HG03045 (cell line): Measurements from ENCODE around the gene FMNL2.
A peak's percentile ranks its signal among the peaks of the same experiment; 100 is the strongest.
"Not testable (repeated sequence)": the region's sequence is repeated elsewhere in the genome, so short reads cannot be mapped to it uniquely, and the experiment has no call there.

Experiments
- ATAC-seq: cut with Tn5 transposase; IDR thresholded peaks from one replicate; pipeline ENCODE4 v1.9.1; 2021; ENCODE audit warnings: mild to moderate bottlenecking, moderate library complexity; ENCODE audit not compliant: unreplicated experiment

Gene FMNL2

DNA sequence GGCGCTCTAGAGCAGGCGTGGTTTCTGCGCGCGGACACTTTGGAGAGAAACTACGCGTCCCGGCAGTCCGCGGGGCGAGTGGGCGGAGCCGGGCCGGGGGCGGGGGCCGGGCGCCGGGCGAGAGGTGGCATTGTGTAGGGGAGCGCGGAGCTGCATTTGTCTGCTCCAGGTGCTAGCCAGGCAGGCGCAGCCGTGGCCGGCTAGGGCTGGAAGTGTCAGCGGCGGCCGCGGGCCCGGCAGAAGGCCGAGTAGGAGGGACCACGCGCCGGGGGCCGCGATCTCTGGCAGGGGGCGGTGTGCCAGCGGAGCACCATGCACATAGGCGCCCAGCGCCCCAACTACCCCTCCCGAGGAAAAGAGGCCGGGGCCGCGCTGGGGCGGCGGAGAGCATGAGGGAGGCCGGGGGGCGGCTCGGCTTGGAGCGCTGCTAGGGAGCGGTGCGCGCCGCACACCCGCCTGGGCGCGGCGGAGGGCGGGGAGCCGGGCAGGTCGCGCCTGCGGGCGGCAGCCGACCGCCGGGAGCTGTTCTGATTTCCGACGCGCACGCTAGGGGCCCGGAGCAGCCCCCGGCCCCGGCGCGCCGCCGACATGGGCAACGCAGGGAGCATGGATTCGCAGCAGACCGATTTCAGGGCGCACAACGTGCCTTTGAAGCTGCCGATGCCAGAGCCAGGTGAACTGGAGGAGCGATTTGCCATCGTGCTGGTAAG, at the start of gene FMNL2:
Gene FMNL2 (plus strand): TSS at position 159 of the 710 bp plus-strand sequence.
- ATAC-seq, result peak; percentile 89

DNA sequence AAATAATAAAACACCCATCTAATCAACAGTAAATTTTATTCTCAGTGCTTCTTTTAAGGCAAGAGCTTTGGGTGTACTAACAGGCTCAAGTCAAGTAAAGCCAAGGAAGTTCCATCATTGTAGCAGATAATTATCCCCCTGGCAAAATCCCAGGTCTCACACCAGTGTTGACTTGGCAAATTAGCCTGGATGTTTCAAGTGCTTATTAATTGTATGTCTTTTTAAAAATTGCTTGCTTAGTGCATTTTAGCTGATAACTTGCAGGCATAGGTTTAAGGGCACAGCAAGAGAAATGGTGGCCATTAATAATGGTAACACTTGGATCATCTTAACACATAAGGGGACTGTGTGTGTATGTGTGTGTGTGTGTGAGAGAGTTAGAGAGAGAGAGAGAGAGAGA, 42.0 kb upstream of the FMNL2 start:
- ATAC-seq, result no peak

DNA sequence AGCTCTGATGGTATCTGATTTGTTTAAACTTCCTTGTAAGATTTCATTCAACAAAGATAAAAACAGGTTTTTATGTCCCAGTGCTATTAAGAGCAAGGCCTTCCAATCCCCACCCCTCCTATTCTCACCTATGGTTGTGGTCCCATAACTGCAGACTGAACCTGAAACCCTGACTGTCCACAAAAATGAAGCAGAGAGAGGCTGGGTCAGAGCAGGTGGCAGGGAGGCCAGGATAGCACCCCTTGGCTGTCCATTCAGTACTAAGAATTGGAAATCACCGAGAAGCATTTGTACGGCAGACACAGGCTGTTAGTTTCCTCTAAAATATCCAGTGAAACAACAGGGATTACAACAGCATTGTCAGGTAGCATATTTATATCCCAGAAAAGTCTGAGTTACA, 37.3 kb upstream of the FMNL2 start:
- ATAC-seq, result no peak

DNA sequence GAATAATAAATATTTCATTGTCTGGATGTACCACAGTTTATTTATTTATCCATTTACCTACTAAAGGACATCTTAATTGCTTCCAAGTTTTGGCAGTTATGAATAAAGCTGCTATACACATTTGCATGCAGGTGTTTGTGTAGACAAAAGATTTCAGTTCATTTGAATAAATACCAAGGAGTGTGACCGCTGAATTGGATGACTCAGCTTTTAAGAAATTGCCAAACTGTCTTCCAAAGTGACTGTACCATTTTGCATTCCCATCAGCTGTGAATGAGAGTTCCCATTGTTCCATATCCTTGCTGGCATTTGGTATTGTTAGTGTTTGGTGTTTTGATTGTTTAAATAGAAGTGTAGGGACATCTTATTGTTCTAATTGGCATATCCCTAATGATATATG, 36.2 kb upstream of the FMNL2 start:
- ATAC-seq, result no peak

DNA sequence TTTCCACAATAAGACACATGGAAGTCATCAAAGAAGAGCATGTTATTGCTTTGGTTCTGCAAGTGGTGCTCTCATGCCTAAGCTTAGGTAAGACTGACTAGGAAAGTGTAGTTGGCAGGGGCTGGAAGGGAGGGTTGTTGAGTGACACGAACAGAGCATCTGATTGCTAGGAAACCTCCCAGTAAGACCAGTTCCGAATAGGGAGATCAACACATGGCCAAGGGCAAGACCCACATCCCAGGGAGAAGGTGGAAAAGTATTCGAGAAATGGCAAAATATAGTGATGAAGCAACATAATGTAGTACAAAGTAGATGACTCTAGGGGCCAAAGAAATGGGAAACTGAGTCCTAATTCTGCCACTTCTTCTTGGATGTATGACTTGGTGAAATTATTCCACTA, 33.8 kb upstream of the FMNL2 start:
- no peak for ATAC-seq

DNA sequence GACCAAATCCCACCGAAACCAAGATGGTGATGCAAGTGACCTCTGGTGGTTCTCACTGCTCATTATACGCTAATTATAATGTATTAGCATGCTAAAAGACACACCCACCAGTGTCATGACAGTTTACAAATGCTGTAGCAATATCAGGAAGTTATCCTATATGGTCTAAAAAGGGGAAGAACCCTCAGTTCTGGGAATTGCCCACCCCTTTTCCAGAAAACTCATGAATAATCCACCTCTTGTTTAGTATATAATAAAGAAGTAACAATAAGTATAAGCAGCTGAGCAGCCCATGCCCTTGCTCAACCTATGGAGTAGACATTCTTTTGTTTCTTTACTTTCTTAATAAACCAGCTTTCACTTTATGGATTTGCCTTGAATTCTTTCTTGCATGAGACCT, 31.0 kb upstream of the FMNL2 start:
- ATAC-seq, result no peak

DNA sequence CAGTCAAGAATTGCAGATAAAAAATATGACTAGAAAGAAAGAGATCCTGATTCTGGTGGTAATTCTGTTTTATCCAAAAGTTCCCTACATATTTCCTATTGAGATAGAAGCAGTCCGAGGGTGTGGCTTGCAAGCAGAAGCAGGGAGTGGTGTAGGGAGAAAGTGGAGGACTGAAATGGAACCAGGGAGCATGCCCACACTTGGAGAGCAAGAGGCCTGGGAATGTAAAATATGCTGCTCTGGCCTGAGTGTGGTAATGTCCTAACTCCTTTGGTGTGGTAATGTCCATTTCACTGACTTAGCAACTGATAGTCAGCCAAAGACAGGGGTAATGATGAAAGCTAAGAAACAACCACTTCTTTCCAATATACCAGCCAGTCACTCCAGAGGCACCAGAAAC, 30.1 kb upstream of the FMNL2 start:
- no peak for ATAC-seq

DNA sequence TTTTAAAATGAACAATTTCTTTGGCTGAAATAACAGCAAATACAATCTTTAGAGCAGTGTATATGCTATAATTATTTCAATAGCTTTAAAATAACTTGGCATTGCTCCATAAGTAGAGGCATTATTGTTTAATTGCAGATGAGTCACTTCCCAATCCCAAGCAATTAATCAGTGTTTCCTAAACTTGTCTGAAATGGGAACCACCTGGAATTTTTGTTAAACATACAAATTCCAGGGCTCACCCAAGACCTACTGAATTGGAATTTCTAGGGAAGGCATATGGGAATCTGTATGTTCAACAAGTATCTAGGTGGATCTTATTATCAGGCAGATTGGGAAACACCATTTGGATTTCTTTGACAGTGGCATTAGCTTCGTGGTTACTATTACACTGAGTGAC, 27.1 kb upstream of the FMNL2 start:
- no peak for ATAC-seq

DNA sequence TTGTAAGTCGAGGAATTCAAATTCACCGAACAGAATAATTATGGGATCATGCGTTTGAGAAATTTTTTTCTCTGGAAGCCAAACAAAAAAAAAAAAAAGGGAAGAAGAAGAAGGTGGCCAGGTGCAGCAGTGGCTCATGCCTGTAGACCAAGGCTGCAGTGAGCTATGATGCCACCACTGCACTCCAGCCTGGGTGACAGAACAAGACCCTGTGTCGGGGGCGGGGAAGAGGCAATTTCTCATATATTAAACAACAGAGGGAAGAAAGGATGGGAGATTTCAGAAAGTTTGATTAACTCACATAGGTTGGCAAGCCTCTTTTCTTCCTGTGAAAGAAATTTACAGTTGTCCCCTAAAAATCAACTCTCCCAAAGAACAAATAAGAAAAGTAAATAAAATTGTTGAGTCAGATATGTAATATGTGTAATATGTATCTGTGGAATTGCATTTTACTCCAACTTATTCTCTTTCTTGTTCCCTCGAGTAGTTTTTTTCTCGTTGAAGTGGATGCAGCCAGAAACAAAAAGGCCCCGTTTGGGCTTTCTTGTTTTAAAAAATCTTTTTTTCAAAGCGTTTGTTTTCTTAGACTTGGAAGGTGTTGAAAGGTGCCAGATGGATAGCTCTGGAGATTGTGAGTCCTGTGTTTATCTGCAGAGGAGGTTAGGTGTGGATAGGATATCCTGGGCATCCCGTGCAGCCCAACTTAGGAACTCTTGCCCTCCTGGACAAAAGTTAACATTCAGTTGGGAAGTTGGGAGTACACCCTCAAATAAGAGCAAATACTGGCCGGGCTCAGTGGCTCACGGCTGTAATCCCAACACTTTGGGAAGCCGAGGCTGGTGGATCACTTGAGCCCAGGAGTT, 25.4 kb upstream of the FMNL2 start:
- ATAC-seq, result no peak

DNA sequence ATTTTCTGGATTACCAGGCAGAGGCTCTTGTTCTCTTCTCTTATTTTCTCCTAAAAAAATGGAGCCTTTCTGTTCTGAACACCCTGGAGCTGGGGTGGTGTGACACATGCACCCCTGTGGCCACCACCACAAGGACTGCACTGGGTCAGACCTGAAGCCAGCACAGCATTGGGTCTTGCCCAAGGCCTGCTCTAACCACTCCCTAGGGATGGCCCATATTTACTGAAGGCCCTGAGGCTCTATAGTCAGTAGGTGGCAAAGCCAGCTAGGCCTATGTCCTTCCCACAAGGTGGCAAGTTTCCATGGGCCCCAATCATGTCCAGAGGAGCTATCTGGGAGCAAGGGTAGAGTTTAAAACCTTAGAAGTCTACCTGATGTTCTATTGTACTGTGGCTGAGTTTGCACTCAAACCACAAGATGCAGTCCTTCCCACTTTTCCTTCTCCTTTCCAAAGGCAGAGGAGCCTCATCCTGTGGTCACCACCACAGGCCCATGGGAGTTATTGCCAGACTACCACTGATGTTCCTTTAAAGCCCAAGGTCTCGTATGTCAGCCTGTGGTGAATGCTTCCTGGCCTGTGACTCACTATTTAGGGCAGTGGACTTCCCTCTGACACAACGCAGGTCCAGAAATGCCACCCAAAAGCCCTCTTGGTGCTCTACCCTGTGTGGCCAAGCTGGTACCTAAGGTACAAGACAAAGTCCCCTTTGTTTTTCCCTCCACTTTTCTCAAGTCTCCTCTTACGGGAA, 15.0 kb upstream of the FMNL2 start:
- no peak for ATAC-seq

DNA sequence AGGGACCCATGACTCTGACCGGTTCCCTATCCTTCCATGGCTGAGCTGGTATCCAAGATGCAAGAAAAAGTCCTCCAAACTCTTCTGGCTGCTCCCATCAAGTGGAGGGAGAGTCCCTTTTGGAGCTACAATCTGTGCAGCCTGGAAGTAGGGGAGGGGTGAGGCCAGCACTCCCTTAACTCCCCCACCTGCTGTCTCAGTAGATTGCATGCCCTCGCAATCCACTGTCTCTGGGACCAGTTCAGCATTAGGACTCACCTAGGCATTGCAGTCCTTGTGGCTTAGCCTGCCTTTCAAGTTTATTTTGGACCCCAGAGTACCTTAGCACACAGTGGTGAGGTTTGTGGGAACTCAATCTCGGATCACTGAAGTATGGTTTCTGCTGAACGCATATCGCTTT, 14.2 kb upstream of the FMNL2 start:
- ATAC-seq, result no peak

DNA sequence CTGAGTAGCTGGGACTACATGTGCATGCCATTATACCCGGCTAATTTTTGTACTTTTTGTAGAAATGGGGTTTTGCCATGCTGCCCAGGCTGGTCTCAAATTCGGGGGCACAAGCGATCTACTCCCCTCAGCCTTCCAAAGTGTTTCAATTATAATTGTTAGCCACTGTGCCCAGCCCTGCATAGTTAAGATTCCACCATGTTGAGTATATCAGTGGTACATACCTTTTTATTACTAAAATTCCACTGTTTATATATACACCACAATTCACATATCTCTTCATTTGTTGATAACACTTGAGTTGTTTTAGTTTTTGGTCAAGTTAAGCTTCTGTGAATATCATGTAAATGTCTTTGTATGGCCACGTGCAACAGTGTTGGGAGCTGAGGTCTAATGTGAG, 12.8 kb upstream of the FMNL2 start:
- ATAC-seq, result no peak

DNA sequence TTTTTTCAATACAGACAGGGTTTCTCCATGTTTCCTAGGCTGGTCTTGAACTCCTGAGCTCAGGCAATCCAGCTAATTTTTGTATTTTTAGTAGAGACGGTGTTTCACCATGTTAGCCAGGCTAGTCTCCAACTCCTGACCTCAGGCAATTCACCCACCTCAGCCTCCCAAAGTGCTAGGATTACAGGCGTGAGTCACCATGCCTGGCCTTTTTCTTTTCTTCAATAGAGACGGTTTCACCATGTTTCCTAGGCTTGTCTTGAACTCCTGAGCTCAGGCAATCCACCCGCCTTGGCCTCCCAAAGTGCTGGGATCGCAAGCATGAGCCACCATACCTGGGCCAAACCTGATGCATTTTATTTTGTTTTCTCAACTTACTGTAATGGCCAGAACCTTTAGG, 9.8 kb upstream of the FMNL2 start:
- ATAC-seq, result not testable (repeated sequence)

DNA sequence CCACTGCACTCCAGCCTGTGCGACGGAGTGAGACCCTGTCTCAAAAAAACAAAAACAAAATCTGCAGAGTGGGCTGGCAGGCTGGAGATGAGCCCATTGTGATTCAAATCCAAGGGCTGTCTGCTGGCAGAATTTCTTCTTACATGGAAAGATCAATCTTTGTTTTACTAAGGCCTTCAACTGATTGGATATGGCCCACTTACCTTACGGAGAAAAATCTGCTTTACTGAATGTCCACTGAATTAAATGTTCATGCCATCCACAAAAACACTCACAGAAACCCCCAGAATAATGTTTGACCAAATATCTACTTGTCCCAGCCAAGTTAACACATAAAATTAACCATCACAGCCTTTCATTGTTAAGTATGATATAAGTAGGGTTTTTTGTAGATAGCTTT, 8.3 kb upstream of the FMNL2 start:
- ATAC-seq, result no peak

DNA sequence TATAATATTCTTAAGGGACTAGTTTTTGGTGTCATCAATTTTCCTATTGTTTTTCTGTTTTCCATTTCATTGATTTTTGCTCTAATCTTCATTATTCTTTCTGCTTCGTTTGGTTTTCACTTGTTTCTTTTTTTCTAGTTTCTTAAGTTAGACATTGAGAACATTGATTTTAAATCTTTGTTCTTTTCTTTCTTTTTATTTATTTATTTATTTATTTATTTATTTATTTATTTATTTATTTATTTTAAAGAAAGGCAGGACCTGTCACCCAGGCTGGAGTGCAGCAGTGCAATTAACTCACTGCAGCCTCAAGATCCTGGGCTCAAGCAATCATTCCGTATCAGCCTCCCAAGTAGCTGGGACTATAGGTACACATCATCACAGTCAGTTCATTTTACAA, 7.0 kb upstream of the FMNL2 start:
- ATAC-seq, result no peak

DNA sequence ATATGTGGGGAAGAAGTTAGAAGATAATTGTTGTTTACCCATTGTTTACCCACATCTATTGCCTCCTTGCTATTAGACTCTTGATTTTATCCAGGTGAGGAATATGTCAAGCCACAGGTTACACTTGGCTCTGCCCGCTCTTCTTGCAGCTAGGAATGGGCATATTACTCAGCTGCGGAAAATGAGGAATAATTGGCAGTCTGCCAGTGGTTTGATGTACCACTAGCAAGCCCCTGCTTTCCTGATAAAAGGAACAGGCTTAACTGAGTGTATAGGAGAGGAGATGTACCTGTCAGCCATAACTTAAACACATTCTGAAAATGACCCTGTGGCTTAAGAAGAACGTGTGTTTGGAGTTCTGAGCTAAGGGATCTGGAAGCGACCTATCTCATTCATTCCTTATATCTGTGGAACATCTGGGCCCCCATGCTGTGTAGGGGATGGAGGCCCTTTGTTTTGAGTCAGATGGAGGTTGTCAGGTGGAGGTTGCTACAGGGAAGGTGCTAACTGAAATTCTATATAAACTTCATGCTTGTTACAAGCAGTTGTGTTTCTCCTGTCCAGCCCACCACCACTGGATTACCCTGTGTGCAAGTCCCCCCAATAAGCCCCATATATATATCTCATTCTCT, 4.6 kb upstream of the FMNL2 start:
- ATAC-seq, result no peak

DNA sequence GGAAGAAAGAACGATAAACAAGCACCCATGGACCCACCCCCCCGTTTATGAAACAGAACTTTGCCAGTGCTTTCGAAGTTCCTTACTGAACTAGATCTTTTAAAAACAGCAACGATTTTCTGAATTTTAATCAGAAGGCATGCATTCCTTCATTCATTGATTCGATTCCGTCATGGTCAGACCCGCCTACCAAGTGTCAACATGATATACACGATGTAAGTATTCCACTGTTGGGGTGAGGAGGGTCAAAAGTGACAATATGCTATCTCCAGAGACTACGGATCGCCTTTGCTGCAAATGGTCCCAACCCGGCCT, 316 bp upstream of the FMNL2 start:
- ATAC-seq, result no peak

DNA sequence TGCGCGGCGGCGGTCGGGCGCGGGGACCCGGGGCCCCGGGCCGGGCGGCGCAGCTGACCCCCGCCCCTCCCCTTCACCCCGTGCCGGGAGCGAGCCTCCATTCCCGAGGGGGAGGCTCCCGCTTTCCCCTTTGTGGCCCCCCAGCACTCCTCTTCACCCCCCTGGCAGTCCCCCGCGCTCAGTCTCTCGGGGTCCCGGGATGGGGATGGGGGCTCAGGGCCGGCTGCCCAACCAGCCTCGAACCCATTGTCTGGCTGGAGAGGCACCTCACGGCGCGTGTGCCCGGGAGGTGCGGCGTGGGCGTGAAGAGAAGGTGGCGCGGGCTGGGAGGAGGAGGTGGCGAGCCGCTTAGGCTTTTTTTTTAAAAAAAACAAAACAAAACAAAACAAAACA, 748 bp downstream of the FMNL2 start:
- ATAC-seq, result peak; percentile 29

DNA sequence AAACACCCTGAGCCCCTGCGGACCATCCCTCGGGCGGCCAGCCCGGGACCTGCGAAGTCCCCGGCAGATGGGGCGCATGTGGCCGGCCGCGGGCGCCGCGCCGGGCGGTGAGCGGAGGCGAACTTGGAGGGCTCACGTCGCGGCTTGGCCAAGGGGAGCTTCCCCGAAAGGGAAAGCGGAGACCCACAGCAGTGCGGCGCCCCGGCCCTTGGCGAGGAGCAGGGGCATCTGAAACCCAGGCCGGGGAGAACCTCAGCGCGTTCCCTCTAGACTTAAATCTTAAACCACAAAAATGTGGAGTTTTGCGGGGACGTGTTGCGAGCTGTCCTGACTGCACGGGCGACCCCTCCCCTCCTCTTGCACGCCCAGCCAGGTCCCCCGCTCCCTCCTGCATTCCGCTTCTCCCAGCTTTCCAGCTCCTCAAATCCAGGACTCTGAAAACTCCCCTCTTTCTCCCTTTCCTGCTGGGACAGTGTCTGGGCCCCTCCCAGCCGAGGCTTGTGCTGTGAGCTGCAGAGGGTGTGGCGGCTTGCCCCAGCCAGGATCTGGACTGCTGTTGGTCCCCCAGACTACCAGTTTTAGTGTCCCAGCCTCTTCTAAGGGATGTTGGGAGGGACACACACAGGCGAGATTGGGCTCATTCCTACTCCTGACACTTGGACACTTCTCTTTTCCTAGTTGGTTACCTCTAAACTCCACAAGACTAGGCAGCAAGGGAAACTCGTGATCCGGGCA, 1.3 kb downstream of the FMNL2 start:
- ATAC-seq, result peak; percentile 36

DNA sequence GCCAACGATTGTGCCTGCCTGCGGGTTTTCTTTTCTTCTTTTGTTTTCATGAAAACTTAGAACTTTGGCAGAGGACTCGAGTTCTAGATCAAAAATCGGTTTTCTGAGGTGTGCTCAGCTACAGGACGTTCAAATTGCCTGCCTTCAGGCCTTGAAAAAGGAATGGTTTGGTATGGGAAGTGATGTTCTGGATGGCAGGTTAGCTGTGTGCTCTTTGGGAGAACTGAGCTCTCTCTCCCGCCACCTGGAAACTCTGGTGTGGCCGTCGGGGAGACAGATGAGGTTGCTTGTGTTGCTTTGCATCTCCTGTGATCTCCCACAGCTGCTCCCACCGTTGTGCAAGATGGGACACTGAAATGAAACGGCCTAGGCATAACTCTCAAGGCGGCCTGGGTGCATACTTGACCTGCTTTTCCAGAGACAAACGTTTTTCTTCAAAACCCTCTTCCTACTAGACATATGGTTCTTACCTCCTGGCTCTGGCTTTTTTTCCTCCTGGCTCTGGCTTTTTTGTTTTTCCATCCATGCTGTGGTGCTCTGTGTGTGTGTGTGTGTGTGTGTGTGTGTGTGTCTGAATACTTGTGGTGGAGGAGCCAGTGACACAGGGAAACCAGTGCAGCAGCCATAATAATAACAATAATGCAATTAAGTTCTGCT, 2.0 kb downstream of the FMNL2 start:
- ATAC-seq, result no peak
